Duodenal mucosa (tissue), 2 donors: Measurements from ENCODE around the gene HBD.
"Not testable (repeated sequence)": the region's sequence is repeated elsewhere in the genome, so short reads cannot be mapped to it uniquely, and the experiment has no call there.

Experiments
- H3K27ac ChIP-seq: one replicate; pipeline ENCODE4 v1.7.0; 2013; ENCODE audit warnings: low read depth, low read length
- H3K27me3 ChIP-seq, 2 donors: one replicate each; pipeline ENCODE4 v1.7.0; 2013; ENCODE audit warnings: low read length in 2 of 2, control low read depth in 1 of 2; ENCODE audit not compliant: insufficient read depth in 2 of 2, control insufficient read depth in 1 of 2
- H3K36me3 ChIP-seq, 2 donors: one replicate each; pipeline ENCODE4 v1.7.0; 2013; ENCODE audit warnings: low read length in 2 of 2, control low read depth in 1 of 2; ENCODE audit not compliant: insufficient read depth in 2 of 2, control insufficient read depth in 1 of 2
- H3K4me1 ChIP-seq, 2 donors: one replicate each; pipeline ENCODE4 v1.7.0; 2013; ENCODE audit warnings: low read length in 2 of 2, control low read depth in 1 of 2; ENCODE audit not compliant: insufficient read depth in 2 of 2, control insufficient read depth in 1 of 2
- H3K4me3 ChIP-seq, 2 donors: one replicate each; pipeline ENCODE4 v1.7.0; 2013; ENCODE audit warnings: low read length in 2 of 2, low read depth in 1 of 2
- H3K9ac ChIP-seq, 2 donors: one replicate each; pipeline ENCODE4 v1.7.0; 2013; ENCODE audit warnings: low read length in 2 of 2, low read depth in 1 of 2
- H3K9me3 ChIP-seq, 2 donors: one replicate each; pipeline ENCODE4 v1.7.0; 2013; ENCODE audit warnings: low read length in 2 of 2, control low read depth in 1 of 2; ENCODE audit not compliant: control insufficient read depth in 1 of 2

Gene HBD

DNA sequence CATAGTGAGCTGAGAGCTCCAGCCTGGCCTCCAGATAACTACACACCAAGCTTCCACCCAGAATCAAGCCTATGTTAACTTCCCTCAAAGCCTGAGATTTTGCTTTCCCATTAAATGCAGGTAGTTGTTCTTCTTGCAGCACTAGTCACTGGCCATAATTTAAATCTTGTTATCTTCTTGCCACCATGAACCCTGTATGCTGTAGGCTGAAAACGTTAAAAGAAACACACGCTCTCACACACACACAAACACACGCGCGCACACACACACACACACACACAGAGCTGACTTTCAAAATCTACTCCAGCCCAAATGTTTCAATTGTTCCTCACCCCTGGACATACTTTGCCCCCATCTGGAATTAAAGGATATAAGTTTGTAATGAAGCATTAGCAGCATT, 19.2 kb upstream of the HBD start:
- not testable (repeated sequence) for H3K4me1 ChIP-seq, H3K9ac ChIP-seq, H3K9me3 ChIP-seq, H3K4me3 ChIP-seq, H3K36me3 ChIP-seq, H3K27me3 ChIP-seq, H3K27ac ChIP-seq

DNA sequence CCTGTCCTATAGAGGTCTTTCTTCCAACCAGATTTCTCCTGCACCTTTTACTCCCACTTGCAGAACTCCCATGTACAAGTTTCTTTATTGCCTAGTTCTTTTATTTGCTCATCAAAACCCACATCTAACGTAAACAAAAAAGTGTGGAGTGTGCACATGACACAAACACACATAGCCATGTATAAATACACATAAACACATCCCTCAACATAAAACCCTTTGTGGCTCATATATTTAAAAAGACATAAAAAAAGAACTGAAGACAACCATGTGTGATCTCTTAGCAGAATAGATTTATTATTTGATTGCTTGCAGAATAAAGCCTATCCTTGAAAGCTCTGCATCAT, 18.6 kb upstream of the HBD start:
- Histone ChIP-seq H3K4me3 (no peak overlapping the region), H3K36me3 (no peaks in the 10 kb centered on the region), H3K27ac (no peak overlapping the region), H3K4me1 (no peaks in the 10 kb centered on the region), H3K9ac (no peak overlapping the region), H3K9me3 (no peaks in the 10 kb centered on the region), H3K27me3 (no peaks in the 10 kb centered on the region)

DNA sequence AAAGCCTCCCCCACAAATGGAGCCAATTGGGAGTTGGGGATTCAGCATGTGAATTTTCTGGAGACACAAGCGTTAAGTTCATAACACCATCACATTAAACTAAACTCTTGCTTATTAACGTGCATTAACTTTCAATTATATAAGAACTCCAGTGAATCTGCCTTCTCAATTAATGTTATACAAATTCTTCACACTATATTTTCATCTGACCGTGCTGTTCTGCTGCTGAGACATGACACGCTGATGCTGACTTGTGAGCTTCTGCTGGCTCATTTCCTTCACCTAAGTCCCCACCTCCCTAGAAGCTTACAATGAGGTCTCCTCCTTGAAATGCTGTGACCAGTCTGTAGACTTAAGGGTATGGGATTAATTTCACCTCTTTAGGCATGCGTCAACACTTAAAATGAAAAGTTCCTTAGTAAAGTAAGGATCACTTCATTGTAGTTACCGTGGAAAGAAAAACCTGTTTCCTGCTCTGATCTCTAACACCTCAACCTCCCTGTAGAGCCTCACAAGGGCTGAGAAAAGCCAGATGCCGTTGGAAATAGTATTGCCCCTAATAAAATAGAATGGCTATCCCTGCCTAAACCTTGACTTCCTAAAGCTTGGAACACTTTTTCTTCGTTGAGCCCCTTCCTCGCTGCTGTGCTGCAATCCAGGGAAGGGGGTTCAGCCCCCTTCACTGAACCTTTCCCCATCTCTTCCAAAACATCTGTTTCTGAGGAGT, 18.1 kb upstream of the HBD start:
- Histone ChIP-seq H3K4me1 (no peaks in the 10 kb centered on the region), H3K9ac (no peak overlapping the region), H3K27me3 (no peaks in the 10 kb centered on the region), H3K36me3 (no peaks in the 10 kb centered on the region), H3K4me3 (no peak overlapping the region), H3K9me3 (no peaks in the 10 kb centered on the region), H3K27ac (no peak overlapping the region)

DNA sequence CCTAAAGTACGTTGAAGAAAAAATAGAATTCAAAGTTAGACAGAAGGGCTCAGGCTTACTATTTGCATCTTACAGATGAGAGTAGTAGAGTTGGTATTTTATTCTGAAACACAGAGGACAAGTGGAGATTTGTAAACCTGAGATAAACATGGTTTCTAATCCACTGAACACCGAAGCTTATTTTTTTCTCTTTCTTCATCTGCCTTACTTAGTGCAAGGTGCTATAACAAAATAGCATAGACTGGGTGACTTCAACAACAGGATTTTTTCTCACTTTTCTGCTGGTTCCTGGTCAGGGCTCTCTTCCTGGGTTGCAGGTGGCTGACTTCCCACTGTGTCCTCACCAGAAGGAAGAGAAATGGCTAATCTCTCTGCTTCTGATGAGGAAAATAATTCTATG, 17.5 kb upstream of the HBD start:
- Histone ChIP-seq H3K9me3 (no peaks in the 10 kb centered on the region), H3K4me3 (no peak overlapping the region), H3K27me3 (no peaks in the 10 kb centered on the region), H3K36me3 (no peaks in the 10 kb centered on the region), H3K9ac (no peak overlapping the region), H3K27ac (no peak overlapping the region), H3K4me1 (no peaks in the 10 kb centered on the region)

DNA sequence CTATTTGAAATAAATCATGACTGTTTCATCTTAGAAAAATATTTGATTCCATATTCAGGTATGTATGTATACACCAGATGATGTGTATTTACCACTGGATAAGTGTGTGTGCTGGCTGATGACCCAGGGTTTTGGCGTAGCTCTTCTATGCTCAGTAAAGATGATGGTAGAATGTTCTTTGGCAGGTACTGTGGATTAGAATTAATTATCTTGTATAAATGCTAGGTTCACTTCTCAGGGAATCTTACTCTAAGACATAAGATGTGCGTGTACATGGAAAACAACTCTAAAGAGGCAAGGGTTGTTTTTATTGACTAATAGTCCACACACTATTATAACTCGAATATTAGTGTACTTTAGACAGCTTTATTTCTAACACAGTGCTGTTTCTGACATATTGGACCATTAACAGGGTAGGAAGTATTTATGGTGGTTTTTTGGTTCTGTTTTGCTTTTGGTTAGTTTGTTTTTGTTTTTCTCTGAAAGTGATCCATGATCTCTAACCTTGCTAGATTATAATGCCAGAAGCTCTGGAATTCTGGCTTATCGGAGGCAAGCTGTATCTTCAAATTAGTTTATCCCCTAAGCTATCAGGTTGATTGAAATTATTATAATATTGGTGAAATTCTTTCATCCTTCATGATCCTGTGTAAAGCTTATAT, 16.4 kb upstream of the HBD start:
- Histone ChIP-seq H3K27ac (no peak overlapping the region), H3K4me1 (no peaks in the 10 kb centered on the region), H3K27me3 (no peaks in the 10 kb centered on the region), H3K4me3 (no peak overlapping the region), H3K9ac (no peak overlapping the region), H3K36me3 (no peaks in the 10 kb centered on the region), H3K9me3 (no peaks in the 10 kb centered on the region)

DNA sequence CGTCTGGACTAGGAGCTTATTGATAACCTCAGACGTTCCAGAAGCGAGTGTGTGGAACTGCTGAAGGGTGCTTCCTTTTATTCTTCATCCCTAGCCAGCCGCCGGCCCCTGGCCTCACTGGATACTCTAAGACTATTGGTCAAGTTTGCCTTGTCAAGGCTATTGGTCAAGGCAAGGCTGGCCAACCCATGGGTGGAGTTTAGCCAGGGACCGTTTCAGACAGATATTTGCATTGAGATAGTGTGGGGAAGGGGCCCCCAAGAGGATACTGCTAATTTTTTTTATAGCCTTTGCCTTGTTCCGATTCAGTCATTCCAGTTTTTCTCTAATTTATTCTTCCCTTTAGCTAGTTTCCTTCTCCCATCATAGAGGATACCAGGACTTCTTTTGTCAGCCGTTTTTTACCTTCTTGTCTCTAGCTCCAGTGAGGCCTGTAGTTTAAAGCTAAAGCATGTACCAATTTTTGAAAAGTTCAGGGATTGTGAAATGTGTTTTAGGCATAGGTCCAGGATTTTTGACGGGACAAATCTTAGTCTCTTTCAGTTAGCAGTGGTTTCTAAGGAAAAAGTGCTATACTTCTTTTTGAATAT, 15.6 kb upstream of the HBD start, which contains the start of gene HBG1:
Gene HBG1, minus strand, starts transcription at position 51 of the 590 bp plus-strand sequence. CDS start 53 bp downstream, outside the sequence.
- not testable (repeated sequence) for H3K27me3 ChIP-seq, H3K4me1 ChIP-seq, H3K9ac ChIP-seq, H3K27ac ChIP-seq, H3K36me3 ChIP-seq, H3K9me3 ChIP-seq, H3K4me3 ChIP-seq

DNA sequence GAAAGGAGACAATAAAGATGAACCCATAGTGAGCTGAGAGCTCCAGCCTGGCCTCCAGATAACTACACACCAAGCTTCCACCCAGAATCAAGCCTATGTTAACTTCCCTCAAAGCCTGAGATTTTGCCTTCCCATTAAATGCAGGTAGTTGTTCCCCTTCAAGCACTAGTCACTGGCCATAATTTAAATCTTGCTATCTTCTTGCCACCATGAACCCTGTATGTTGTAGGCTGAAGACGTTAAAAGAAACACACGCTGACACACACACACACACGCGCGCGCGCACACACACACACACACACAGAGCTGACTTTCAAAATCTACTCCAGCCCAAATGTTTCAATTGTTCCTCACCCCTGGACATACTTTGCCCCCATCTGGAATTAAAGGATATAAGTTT, 14.2 kb upstream of the HBD start:
- H3K27me3 ChIP-seq, H3K4me1 ChIP-seq, H3K9ac ChIP-seq, H3K9me3 ChIP-seq, H3K4me3 ChIP-seq, H3K36me3 ChIP-seq, H3K27ac ChIP-seq: not testable (repeated sequence)

DNA sequence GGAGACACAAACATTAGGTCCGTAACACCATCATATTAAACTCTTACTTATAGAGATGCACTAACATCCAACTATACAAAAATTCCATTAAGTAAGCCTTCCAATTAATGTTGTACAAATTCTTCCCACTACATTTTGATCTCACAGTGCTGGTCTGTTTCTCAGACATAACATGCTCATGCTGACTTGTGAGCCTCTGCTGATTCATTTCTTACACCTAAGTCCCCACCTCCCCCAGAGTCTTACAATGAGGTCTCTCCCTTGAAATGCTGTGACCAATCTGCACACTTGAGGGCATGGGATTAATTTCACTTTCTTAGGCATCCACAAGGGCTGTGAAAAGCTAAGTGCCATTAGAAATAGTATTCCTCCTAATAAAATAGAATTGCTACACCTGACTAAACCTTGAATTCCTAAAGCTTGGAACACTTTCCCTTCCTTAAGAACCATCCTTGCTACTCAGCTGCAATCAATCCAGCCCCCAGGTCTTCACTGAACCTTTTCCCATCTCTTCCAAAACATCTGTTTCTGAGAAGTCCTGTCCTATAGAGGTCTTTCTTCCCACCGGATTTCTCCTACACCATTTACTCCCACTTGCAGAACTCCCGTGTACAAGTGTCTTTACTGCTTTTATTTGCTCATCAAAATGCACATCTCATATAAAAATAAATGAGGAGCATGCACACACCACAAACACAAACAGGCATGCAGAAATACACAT, 13.3 kb upstream of the HBD start:
- no peaks in the 10 kb centered on the region for H3K36me3 ChIP-seq
- no peaks in the 10 kb centered on the region for H3K4me1 ChIP-seq
- H3K9me3 ChIP-seq: no peaks in the 10 kb centered on the region
- no peak overlapping the region for H3K9ac ChIP-seq
- H3K27ac ChIP-seq: no peak overlapping the region
- H3K27me3 ChIP-seq: no peaks in the 10 kb centered on the region
- H3K4me3 ChIP-seq: no peak overlapping the region

DNA sequence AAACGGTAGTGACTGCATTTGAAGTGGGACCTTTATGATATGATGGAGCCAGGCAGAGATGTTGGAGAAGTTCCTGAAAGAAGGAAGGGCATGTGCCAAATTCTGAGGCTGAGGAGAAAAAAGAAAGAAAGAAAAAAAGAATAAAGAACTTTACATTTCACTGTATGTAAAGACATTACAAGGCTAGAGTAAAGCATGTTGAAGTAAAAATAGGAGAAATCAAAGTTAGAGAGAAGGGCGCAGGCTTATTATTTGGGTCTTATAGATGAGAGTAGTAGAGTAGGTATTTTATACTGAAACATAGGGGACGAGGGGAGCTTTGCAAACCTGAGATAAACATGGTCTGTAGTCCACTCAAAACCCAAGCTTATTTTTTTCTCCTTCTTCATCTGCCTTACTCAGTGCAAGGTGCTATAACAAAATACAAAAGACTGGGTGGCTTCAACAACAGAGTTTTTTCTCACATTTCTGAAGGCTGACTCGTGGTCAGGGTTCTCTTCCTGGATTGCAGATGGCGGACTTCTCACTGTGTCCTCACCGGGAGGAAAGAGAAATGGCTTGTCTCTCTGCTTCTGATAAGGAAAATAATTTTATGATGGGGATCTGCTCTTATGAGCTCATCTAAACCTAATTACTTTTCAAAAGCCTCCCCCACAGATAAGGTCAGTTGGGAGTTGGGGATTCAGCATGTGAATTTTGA, 12.6 kb upstream of the HBD start:
- no peak overlapping the region for H3K9ac ChIP-seq

DNA sequence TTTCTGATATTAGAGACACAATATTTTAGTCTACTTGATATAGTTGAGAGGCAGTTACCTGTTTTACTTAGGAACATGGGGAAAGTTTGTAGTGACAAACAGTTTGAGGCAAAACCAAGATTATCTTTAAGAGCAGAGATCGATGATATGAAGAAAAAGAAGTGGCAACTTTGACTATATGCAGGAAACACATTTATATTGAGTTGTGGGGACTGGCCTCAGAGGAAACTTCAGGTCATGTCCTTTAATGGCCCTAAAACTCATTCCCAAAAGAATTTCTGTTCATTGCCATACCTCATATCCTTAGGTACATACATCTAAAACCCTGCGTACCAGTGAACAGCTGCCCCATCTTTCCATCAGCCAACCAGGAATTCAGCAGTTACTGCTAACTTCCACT, 10.9 kb upstream of the HBD start:
- H3K4me3 ChIP-seq: no peak overlapping the region
- H3K27ac ChIP-seq: no peak overlapping the region
- H3K9ac ChIP-seq: no peak overlapping the region
- no peaks in the 10 kb centered on the region for H3K9me3 ChIP-seq
- H3K27me3 ChIP-seq: no peaks in the 10 kb centered on the region
- no peaks in the 10 kb centered on the region for H3K4me1 ChIP-seq
- no peaks in the 10 kb centered on the region for H3K36me3 ChIP-seq

More for the DNA sequence above, 12.6 kb upstream of the HBD start:
- H3K27ac ChIP-seq: no peak overlapping the region
- H3K4me1 ChIP-seq: no peaks in the 10 kb centered on the region
- no peak overlapping the region for H3K4me3 ChIP-seq
- H3K36me3 ChIP-seq: no peaks in the 10 kb centered on the region
- H3K9me3 ChIP-seq: no peaks in the 10 kb centered on the region
- H3K27me3 ChIP-seq: no peaks in the 10 kb centered on the region
